K562 (cell line): Measurements from ENCODE around the gene HOXC4. TPM values are rescaled to one million over a fixed set of nuclear protein-coding genes. Genes with fewer than 3 reads are reported as not detected.

Source experiments
- CREM ChIP-seq: IDR thresholded peaks from 2 replicates; pipeline ENCODE4 v1.6.1; 2014; ENCODE audit warnings: antibody characterized with exemption, low read depth
- FOXM1 ChIP-seq, 2 experiments: fragments of 450-650 bp in 1 of 2; sonication (generic) in 1 of 2; formaldehyde crosslinking in 1 of 2; IDR thresholded peaks; 2 replicates each; pipeline versions ENCODE4 v1.6.1 to v1.9.0; 2017 to 2022; ENCODE audit warnings: low read depth in 2 of 2, mild to moderate bottlenecking in 2 of 2, missing genetic modification reagents in 1 of 2, moderate library complexity in 1 of 2
- GTF2E2 ChIP-seq: fragments of 200-800 bp; sonication (Bioruptor generic); IDR thresholded peaks from 2 replicates; pipeline ENCODE4 v1.6.1; 2016; ENCODE audit warnings: missing genetic modification characterization, missing compliant biosample characterization
- IFI16 ChIP-seq: fragments of 250-450 bp; sonication (Bioruptor Pico); IDR thresholded peaks from 2 replicates; pipeline ENCODE4 v2.1.2; 2022; ENCODE audit warnings: mild to moderate bottlenecking, inconsistent platforms
- KDM1A ChIP-seq, 2 experiments: fragments of 450-650 bp; IDR thresholded peaks; 2 replicates each; pipeline ENCODE4 v1.6.1; 2016; ENCODE audit warnings: mild to moderate bottlenecking in 2 of 2
- MEF2D ChIP-seq: conservative IDR thresholded peaks from 2 replicates; pipeline ENCODE4 v1.6.1; 2016; ENCODE audit warnings: low read depth, missing genetic modification characterization, missing compliant biosample characterization
- MEIS2 ChIP-seq: fragments of 450-650 bp; IDR thresholded peaks from 2 replicates; pipeline ENCODE4 v1.6.1; 2014; ENCODE audit warnings: mild to moderate bottlenecking; ENCODE audit not compliant: partially characterized antibody
- RBM25 ChIP-seq: fragments of 200-400 bp; formaldehyde crosslinking; IDR thresholded peaks from 2 replicates; pipeline ENCODE4 v1.6.1; 2018; ENCODE audit warnings: low read length, low read depth, moderate library complexity; ENCODE audit not compliant: severe bottlenecking
- ZNF561 ChIP-seq: fragments of 450-650 bp; formaldehyde crosslinking; conservative IDR thresholded peaks from 2 replicates; pipeline ENCODE4 v1.4.0; 2020; ENCODE audit warnings: mild to moderate bottlenecking, moderate library complexity
- polyA plus RNA-seq, 8 experiments: library from polyadenylated mRNA; depleted of rRNA in 4 of 8; stranded (reverse) in 5 of 8; unstranded in 3 of 8; fragments of >200 nt; fragmentation: Nextera tagmentation in 2 of 8; fragmentation: Illumina TruSeq in 1 of 8; extraction: Ambion mirVana in 2 of 8; extraction: Trizol in 1 of 8; gene quantifications; 2 replicates each; pipeline versions ENCODE4 v1.2.1 to v1.2.3, GENCODE V29; 2011 to 2014; ENCODE audit warnings: inconsistent platforms in 1 of 8, missing spikeins in 1 of 8
- total RNA-seq, 7 experiments: library from RNA; depleted of rRNA in 6 of 7; stranded (reverse); fragments of >200 nt in 6 of 7; fragmentation: Illumina TruSeq in 2 of 7; extraction: Trizol in 2 of 7; gene quantifications; 2 replicates each; pipeline versions ENCODE4 v1.2.1 to v1.2.3, GENCODE V29; 2011 to 2021; ENCODE audit warnings: low replicate concordance in 1 of 7
- TF ChIP-seq, protein P1 (sequence below): fragments of 450-650 bp; IDR thresholded peaks from one replicate; pipeline ENCODE4 v1.6.1; 2018; ENCODE audit warnings: mild to moderate bottlenecking, moderate library complexity; ENCODE audit not compliant: partially characterized antibody
- TF ChIP-seq, protein P2 (sequence below): sonication (generic); IDR thresholded peaks from 2 replicates; pipeline ENCODE4 v1.6.1; 2016
- TF ChIP-seq, protein P3 (sequence below): fragments of 450-650 bp; IDR thresholded peaks from 2 replicates; pipeline ENCODE4 v1.6.1; 2016; ENCODE audit warnings: low read depth, mild to moderate bottlenecking, moderate library complexity
- TF ChIP-seq, protein P4 (sequence below): fragments of 450-650 bp; conservative IDR thresholded peaks from 2 replicates; pipeline ENCODE4 v1.6.1; 2016; ENCODE audit warnings: missing genetic modification characterization, low read depth, mild to moderate bottlenecking, missing compliant biosample characterization, moderate library complexity

Gene HOXC4
- total and polyA plus RNA-seq, 9 of the 15 experiments (the other 6 are each of a cell fraction or from before 2014, with no cell fraction given) = 0.06 to 1.5 (median 0.44) TPM; not detected in 1

DNA sequence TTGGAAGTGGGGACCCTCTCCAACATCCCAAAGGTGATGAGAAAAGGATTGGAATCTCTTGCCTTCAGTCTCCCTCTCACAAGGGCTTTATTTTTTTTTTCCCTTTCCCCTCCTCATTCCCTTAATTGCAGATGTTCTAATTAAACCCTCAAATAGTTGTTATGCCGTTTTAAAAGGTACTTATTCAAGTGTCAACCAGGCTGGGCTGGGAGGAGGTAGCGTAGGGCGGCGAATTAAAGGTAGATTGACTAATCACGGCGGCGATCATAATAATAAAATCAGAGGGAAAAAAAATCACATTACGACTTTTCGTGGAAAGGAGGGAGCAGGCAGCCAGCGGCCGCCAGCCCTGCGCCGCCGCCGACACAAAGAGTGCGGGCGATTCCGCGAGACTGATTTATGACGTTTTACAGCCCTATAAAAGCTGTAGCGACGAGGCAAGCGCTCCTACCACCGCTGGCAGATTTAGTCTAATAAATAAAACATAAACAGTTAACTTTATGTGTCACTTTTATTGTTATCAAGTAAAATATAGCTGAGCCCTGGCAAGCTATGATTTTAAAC is 1.7 kb upstream of the HOXC4 start (continued):
- TF ChIP-seq CREM = peak; percentile 26; the same call in 1 of the 2 replicates
- TF ChIP-seq FOXM1 (IDR thresholded peaks at IDR 0.05; ENCODE audit: low read depth) = no peak
- TF ChIP-seq FOXM1 (CRISPR knock-in tag; IDR thresholded peaks at IDR 0.05; ENCODE audit: low read depth) = no peak
- TF ChIP-seq, protein P1, sequence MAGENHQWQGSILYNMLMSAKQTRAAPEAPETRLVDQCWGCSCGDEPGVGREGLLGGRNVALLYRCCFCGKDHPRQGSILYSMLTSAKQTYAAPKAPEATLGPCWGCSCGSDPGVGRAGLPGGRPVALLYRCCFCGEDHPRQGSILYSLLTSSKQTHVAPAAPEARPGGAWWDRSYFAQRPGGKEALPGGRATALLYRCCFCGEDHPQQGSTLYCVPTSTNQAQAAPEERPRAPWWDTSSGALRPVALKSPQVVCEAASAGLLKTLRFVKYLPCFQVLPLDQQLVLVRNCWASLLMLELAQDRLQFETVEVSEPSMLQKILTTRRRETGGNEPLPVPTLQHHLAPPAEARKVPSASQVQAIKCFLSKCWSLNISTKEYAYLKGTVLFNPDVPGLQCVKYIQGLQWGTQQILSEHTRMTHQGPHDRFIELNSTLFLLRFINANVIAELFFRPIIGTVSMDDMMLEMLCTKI = no peak
- TF ChIP-seq, protein P2, sequence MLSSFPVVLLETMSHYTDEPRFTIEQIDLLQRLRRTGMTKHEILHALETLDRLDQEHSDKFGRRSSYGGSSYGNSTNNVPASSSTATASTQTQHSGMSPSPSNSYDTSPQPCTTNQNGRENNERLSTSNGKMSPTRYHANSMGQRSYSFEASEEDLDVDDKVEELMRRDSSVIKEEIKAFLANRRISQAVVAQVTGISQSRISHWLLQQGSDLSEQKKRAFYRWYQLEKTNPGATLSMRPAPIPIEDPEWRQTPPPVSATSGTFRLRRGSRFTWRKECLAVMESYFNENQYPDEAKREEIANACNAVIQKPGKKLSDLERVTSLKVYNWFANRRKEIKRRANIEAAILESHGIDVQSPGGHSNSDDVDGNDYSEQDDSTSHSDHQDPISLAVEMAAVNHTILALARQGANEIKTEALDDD = no peak
- TF ChIP-seq IFI16 (CRISPR knock-in tag) = no peak
- no peak for TF ChIP-seq GTF2E2 (tag)
- no peak for TF ChIP-seq MEF2D
- TF ChIP-seq ZNF561 (CRISPR knock-in tag) = no peak
- TF ChIP-seq RBM25 = no peak
- peak; percentile 65 for TF ChIP-seq MEIS2
- TF ChIP-seq, protein P3, sequence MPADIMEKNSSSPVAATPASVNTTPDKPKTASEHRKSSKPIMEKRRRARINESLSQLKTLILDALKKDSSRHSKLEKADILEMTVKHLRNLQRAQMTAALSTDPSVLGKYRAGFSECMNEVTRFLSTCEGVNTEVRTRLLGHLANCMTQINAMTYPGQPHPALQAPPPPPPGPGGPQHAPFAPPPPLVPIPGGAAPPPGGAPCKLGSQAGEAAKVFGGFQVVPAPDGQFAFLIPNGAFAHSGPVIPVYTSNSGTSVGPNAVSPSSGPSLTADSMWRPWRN = no peak
- TF ChIP-seq KDM1A (IDR thresholded peaks at IDR 0.05) = peak in 1 of 2 experiments; percentile 35; a peak in 1 of 4 replicates
- TF ChIP-seq, protein P4, sequence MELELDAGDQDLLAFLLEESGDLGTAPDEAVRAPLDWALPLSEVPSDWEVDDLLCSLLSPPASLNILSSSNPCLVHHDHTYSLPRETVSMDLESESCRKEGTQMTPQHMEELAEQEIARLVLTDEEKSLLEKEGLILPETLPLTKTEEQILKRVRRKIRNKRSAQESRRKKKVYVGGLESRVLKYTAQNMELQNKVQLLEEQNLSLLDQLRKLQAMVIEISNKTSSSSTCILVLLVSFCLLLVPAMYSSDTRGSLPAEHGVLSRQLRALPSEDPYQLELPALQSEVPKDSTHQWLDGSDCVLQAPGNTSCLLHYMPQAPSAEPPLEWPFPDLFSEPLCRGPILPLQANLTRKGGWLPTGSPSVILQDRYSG (tag) = no peak
- TF ChIP-seq, all 486 proteins: peak for 7
